IMR-90 (cell line): ENCODE results near the gene KIF1A. TPM values are rescaled to one million over a fixed set of nuclear protein-coding genes. Genes with fewer than 3 reads are reported as not detected.

ENCODE experiments used
- ATAC-seq: fragments of 200-7000 bp; cut with Tn5 transposase; 2 replicates; pipeline ENCODE4 v1.9.1; 2020; ENCODE audit warnings: low read depth, mild to moderate bottlenecking, moderate library complexity
- BruUV-seq: library from RNA; stranded (reverse); fragments of 400-500 nt; replicated peaks from 2 replicates; lab custom pipeline; 2021; lab: Mats Ljungman, UMichigan
- CTCF ChIA-PET: fragments of 300-600 bp; formaldehyde crosslinking; extraction: SDS; loops from one replicate; lab custom pipeline; 2021; ENCODE audit warnings: antibody characterized with exemption; lab: Yijun Ruan, JAX
- POLR2A ChIA-PET: fragments of 300-600 bp; sonication (Branson Sonifier 250); formaldehyde crosslinking; loops from one replicate; lab custom pipeline; 2022; ENCODE audit warnings: antibody characterized with exemption; ENCODE audit not compliant: unreplicated experiment; lab: Charles Lee
- DNase-seq: peaks from one replicate; pipeline ENCODE4 v3.0.0; 2013
- H2AFZ ChIP-seq: replicated peaks from 2 replicates; pipeline ENCODE3; 2013; ENCODE audit warnings: low read length, mild to moderate bottlenecking; ENCODE audit not compliant: poor library complexity
- H2AK5ac ChIP-seq: 2 replicates; pipeline ENCODE4 v1.6.1; 2013; ENCODE audit warnings: low read depth, low read length, inconsistent platforms
- H2AK9ac ChIP-seq: replicated peaks from 2 replicates; pipeline ENCODE3; 2013; ENCODE audit warnings: mild to moderate bottlenecking, low read depth, low read length, moderate library complexity; ENCODE audit not compliant: poor library complexity
- H2BK120ac ChIP-seq: 2 replicates; pipeline ENCODE4 v1.6.1; 2013; ENCODE audit warnings: low read depth, low read length, inconsistent platforms
- H2BK15ac ChIP-seq: 3 replicates; pipeline ENCODE4 v1.6.1; 2013; ENCODE audit warnings: low read depth, low read length, inconsistent platforms
- H2BK20ac ChIP-seq: 2 replicates; pipeline ENCODE4 v1.6.1; 2013; ENCODE audit warnings: low read depth, mild to moderate bottlenecking, inconsistent platforms, low read length, moderate library complexity
- H2BK5ac ChIP-seq: 2 replicates; pipeline ENCODE4 v1.6.1; 2013; ENCODE audit warnings: mild to moderate bottlenecking, low read depth, low read length, inconsistent platforms; ENCODE audit not compliant: poor library complexity, severe bottlenecking
- H3K14ac ChIP-seq: replicated peaks from 2 replicates; pipeline ENCODE4 v1.6.1; 2013; ENCODE audit warnings: low read depth, low read length, inconsistent platforms
- H3K18ac ChIP-seq: 2 replicates; pipeline ENCODE4 v1.6.1; 2013; ENCODE audit warnings: low read depth, low read length, control low read depth
- H3K23ac ChIP-seq: 2 replicates; pipeline ENCODE4 v1.6.1; 2013; ENCODE audit warnings: low read depth, low read length, inconsistent platforms
- H3K27ac ChIP-seq: 2 replicates; pipeline ENCODE4 v1.5.1; 2013; ENCODE audit warnings: mild to moderate bottlenecking, control low read depth, low read length; ENCODE audit not compliant: insufficient read depth
- H3K27me3 ChIP-seq: 2 replicates; pipeline ENCODE4 v1.6.1; 2013; ENCODE audit warnings: low read length; ENCODE audit not compliant: control insufficient read depth, insufficient read depth
- H3K36me3 ChIP-seq: 2 replicates; pipeline ENCODE4 v1.6.1; 2013; ENCODE audit warnings: low read length, mixed read lengths; ENCODE audit not compliant: control insufficient read depth, insufficient read depth
- H3K4ac ChIP-seq: 2 replicates; pipeline ENCODE4 v1.6.1; 2013; ENCODE audit warnings: low read depth, low read length, inconsistent platforms
- H3K4me1 ChIP-seq: 2 replicates; pipeline ENCODE4 v1.6.1; 2013; ENCODE audit warnings: low read length, mixed read lengths; ENCODE audit not compliant: control insufficient read depth, insufficient read depth
- H3K4me2 ChIP-seq: 2 replicates; pipeline ENCODE4 v1.6.1; 2013; ENCODE audit warnings: low read depth, mild to moderate bottlenecking, control low read depth, low read length, moderate library complexity
- H3K4me3 ChIP-seq: 2 replicates; pipeline ENCODE4 v1.5.1; 2013; ENCODE audit warnings: low read depth, mild to moderate bottlenecking, control low read depth, low read length, moderate library complexity; ENCODE audit not compliant: insufficient read depth
- H3K56ac ChIP-seq: 2 replicates; pipeline ENCODE4 v1.6.1; 2013; ENCODE audit warnings: low read length, inconsistent platforms; ENCODE audit not compliant: insufficient read depth; ENCODE audit errors: extremely low read depth
- H3K79me1 ChIP-seq, 2 experiments: 2 replicates each; pipeline ENCODE4 v1.6.1; 2013; ENCODE audit warnings: low read length in 2 of 2, inconsistent platforms in 1 of 2, low read depth in 1 of 2
- H3K9ac ChIP-seq: 2 replicates; pipeline ENCODE4 v1.6.1; 2013; ENCODE audit warnings: low read depth, low read length, control low read depth
- H3K9me1 ChIP-seq: 2 replicates; pipeline ENCODE4 v1.6.1; 2013; ENCODE audit warnings: low read length, inconsistent platforms; ENCODE audit not compliant: insufficient read depth
- H3K9me3 ChIP-seq: 2 replicates; pipeline ENCODE4 v1.6.1; 2013; ENCODE audit warnings: low read length; ENCODE audit not compliant: control insufficient read depth, insufficient read depth
- H4K20me1 ChIP-seq: 2 replicates; pipeline ENCODE4 v1.6.1; 2013; ENCODE audit warnings: low read length, inconsistent platforms; ENCODE audit not compliant: insufficient read depth
- H4K5ac ChIP-seq: 2 replicates; pipeline ENCODE4 v1.6.1; 2013; ENCODE audit warnings: mild to moderate bottlenecking, low read depth, low read length, control low read depth
- H4K8ac ChIP-seq, 2 experiments: 2 replicates each; pipeline ENCODE4 v1.6.1; 2013; ENCODE audit warnings: low read depth in 2 of 2, low read length in 2 of 2, control low read depth in 1 of 2, inconsistent platforms in 1 of 2
- H4K91ac ChIP-seq: 2 replicates; pipeline ENCODE4 v1.6.1; 2013; ENCODE audit warnings: low read depth, low read length, inconsistent platforms; ENCODE audit not compliant: insufficient read depth
- BHLHE40 ChIP-seq: fragments of 150-350 bp; IDR thresholded peaks from 2 replicates; pipeline ENCODE4 v1.6.1; 2016; ENCODE audit warnings: mild to moderate bottlenecking, low read depth, low read length
- CEBPB ChIP-seq: IDR thresholded peaks from 2 replicates; pipeline ENCODE4 v1.6.1; 2012; ENCODE audit warnings: low read depth, low read length, improper control_type of control experiment
- MAFK ChIP-seq: IDR thresholded peaks from 2 replicates; pipeline ENCODE4 v1.6.1; 2012; ENCODE audit warnings: low read depth, low read length, improper control_type of control experiment
- MAZ ChIP-seq: IDR thresholded peaks from 2 replicates; pipeline ENCODE4 v1.6.1; 2012; ENCODE audit warnings: low read depth, mild to moderate bottlenecking, low read length, improper control_type of control experiment, moderate library complexity, borderline replicate concordance
- MXI1 ChIP-seq: IDR thresholded peaks from 2 replicates; pipeline ENCODE4 v1.6.1; 2012; ENCODE audit warnings: low read depth, mild to moderate bottlenecking, low read length, moderate library complexity, borderline replicate concordance
- NFE2L2 ChIP-seq: fragments of 150-350 bp; IDR thresholded peaks from 2 replicates; pipeline ENCODE4 v1.6.1; 2016; ENCODE audit warnings: low read depth, mild to moderate bottlenecking, low read length
- POLR2A ChIP-seq: IDR thresholded peaks from 2 replicates; pipeline ENCODE4 v1.6.1; 2012; ENCODE audit warnings: mild to moderate bottlenecking, low read depth, low read length
- RFX5 ChIP-seq: IDR thresholded peaks from 2 replicates; pipeline ENCODE4 v1.8.0; 2012; ENCODE audit warnings: low read depth, mild to moderate bottlenecking, low read length, moderate library complexity
- USF2 ChIP-seq: fragments of 150-350 bp; IDR thresholded peaks from 2 replicates; pipeline ENCODE4 v1.6.1; 2017; ENCODE audit warnings: mild to moderate bottlenecking, antibody characterized with exemption, low read length, low read depth
- WGBS, 2 experiments: methylation state at CpG; one replicate each; pipeline versions ENCODE4 v1.1.5 to v1.1.7; 2013; ENCODE audit warnings: missing lambda C conversion rate in 2 of 2; ENCODE audit not compliant: insufficient read length in 1 of 2; ENCODE audit errors: extremely low coverage in 2 of 2; 5-methylcytosine and 5-hydroxymethylcytosine counted together
- dilution Hi-C: fragments of 300-500 bp; cut with HindIII; formaldehyde crosslinking; loops from one replicate; pipeline ENCODE4 v1.14.3; 2018; ENCODE audit warnings: low sequenced_read_pairs; ENCODE audit not compliant: unreplicated experiment
- in situ Hi-C: fragments of 300-500 bp; cut with MboI; formaldehyde crosslinking; loops from 3 replicates; pipeline ENCODE4 v1.14.3; 2019; ENCODE audit warnings: low sequenced_read_pairs, inconsistent platforms, mixed read lengths
- intact Hi-C: fragments of 100-400 bp; cut with micrococcal nuclease; formaldehyde crosslinking; loops from 2 replicates; pipeline ENCODE4 v1.10.0; 2022
- polyA plus RNA-seq, 3 experiments: library from polyadenylated mRNA; depleted of rRNA; stranded (reverse); fragments of >200 nt; gene quantifications; 2 replicates each; pipeline ENCODE4 v1.2.3, GENCODE V29; 2012; ENCODE audit warnings: low replicate concordance in 1 of 3
- total RNA-seq: library from RNA; depleted of rRNA; stranded (reverse); fragments of >200 nt; gene quantifications from 2 replicates; pipeline ENCODE4 v1.2.3, GENCODE V29; 2012

Gene KIF1A
- total and polyA plus RNA-seq, 2 of the 4 experiments (the other 2 are of a cell fraction), result under 0.01 TPM; not detected in 1

GRCh38 chr2:240797500-240797895 lies 22.5 kb downstream of the KIF1A start:
- H4K5ac ChIP-seq, result no peak overlapping the region
- H3K4me2 ChIP-seq, result no peak overlapping the region
- H3K18ac ChIP-seq, result no peak overlapping the region
- no peak overlapping the region for H3K9ac ChIP-seq
- no peak for TF ChIP-seq MAZ
- TF ChIP-seq RFX5, result no peak
- no peak for TF ChIP-seq POLR2A
- TF ChIP-seq USF2, result no peak
- TF ChIP-seq BHLHE40, result no peak
- TF ChIP-seq MAFK, result no peak
- no peak for TF ChIP-seq CEBPB
- no peak for TF ChIP-seq MXI1
- TF ChIP-seq NFE2L2, result no peak
- dilution Hi-C loops, result no loop called here
- no peak overlapping the region for H2BK5ac ChIP-seq
- BruUV-seq, result no TSS peak
- H3K14ac ChIP-seq, result no peak overlapping the region
- no peak overlapping the region for H3K23ac ChIP-seq
- ATAC-seq, result no peak
- intact Hi-C loops, result no loop called here
- H3K79me1 ChIP-seq, result no peaks in the 10 kb centered on the region
- no peaks in the 10 kb centered on the region for H3K4me1 ChIP-seq
- peaks cover 67% of the 10 kb centered on the region for H3K27me3 ChIP-seq
- 84% methylated on average over 3 of the region's 14 CpGs; no CpG with 5 or more reads in 1 of the 2 experiments for WGBS, 2 experiments
- H4K8ac ChIP-seq, result no peak overlapping the region
- H4K20me1 ChIP-seq, result no peaks in the 10 kb centered on the region
- H2AFZ ChIP-seq, result no peak overlapping the region
- POLR2A ChIA-PET, result no interaction called here
- no peak for DNase-seq
- no peak overlapping the region for H2AK9ac ChIP-seq
- no peak overlapping the region for H3K4ac ChIP-seq
- H2BK20ac ChIP-seq, result no peak overlapping the region
- no peak overlapping the region for H3K56ac ChIP-seq
- no peaks in the 10 kb centered on the region for H3K36me3 ChIP-seq
- H2BK15ac ChIP-seq, result no peak overlapping the region
- peaks cover 7% of the 10 kb centered on the region; the same call in 1 of the 2 replicates for H3K9me3 ChIP-seq
- no peak overlapping the region for H2AK5ac ChIP-seq
- no peak overlapping the region for H3K27ac ChIP-seq
- H4K91ac ChIP-seq, result no peak overlapping the region
- no peak overlapping the region for H3K4me3 ChIP-seq
- H2BK120ac ChIP-seq, result no peak overlapping the region
- CTCF ChIA-PET, result no interaction called here
- in situ Hi-C loops, result no loop called here
- H3K9me1 ChIP-seq, result no peaks in the 10 kb centered on the region
